Islet of Langerhans (tissue), 1 donor: ENCODE data around the gene UNC13D.
A peak's percentile ranks its signal among the peaks of the same experiment; 100 is the strongest.
"Not testable (repeated sequence)": the region's sequence is repeated elsewhere in the genome, so short reads cannot be mapped to it uniquely, and the experiment has no call there.

ENCODE experiments used
- FAIRE-seq: peaks from one replicate; lab custom pipeline; 2011; peaks lifted over from hg19 to GRCh38; lab: Jason Lieb, UNC

The UNC13D gene

GRCh38 chr17:75874323-75875181 lies 30.3 kb upstream of the UNC13D start:
- no peak for FAIRE-seq

- no peak for FAIRE-seq
Measured at GRCh38 chr17:75873587-75874322, 29.6 kb upstream of the UNC13D start.

- no peak for FAIRE-seq
Measured at GRCh38 chr17:75872434-75873351, 28.5 kb upstream of the UNC13D start.

GRCh38 chr17:75870228-75870627 lies 26.0 kb upstream of the UNC13D start:
- not testable (repeated sequence) for FAIRE-seq

GRCh38 chr17:75869282-75870141 lies 25.3 kb upstream of the UNC13D start:
- FAIRE-seq = no peak

GRCh38 chr17:75868730-75869281 lies 24.6 kb upstream of the UNC13D start:
- not testable (repeated sequence) for FAIRE-seq

GRCh38 chr17:75865404-75866188 lies 21.4 kb upstream of the UNC13D start:
- not testable (repeated sequence) for FAIRE-seq

GRCh38 chr17:75864887-75865286 lies 20.7 kb upstream of the UNC13D start:
- not testable (repeated sequence) for FAIRE-seq

- no peak for FAIRE-seq
Measured at GRCh38 chr17:75864448-75864871, 20.3 kb upstream of the UNC13D start.

GRCh38 chr17:75861927-75862317 lies 17.7 kb upstream of the UNC13D start:
- FAIRE-seq = no peak

- not testable (repeated sequence) for FAIRE-seq
Measured at GRCh38 chr17:75859358-75859757, 15.2 kb upstream of the UNC13D start.

GRCh38 chr17:75856062-75856756 lies 12.0 kb upstream of the UNC13D start:
- no peak for FAIRE-seq

GRCh38 chr17:75855310-75856061 lies 11.3 kb upstream of the UNC13D start, which contains the start of gene WBP2:
WBP2 (minus strand) TSS chr17:75855335; CDS start chr17:75855297, 38 bp downstream.
- peak; percentile 80 for FAIRE-seq

GRCh38 chr17:75854881-75855309 lies 10.7 kb upstream of the UNC13D start:
- FAIRE-seq = no peak

GRCh38 chr17:75854101-75854748 lies 10.0 kb upstream of the UNC13D start:
- no peak for FAIRE-seq

- FAIRE-seq = no peak
Measured at GRCh38 chr17:75853433-75853832, 9.2 kb upstream of the UNC13D start.

- FAIRE-seq = not testable (repeated sequence)
Measured at GRCh38 chr17:75851693-75851991, 7.4 kb upstream of the UNC13D start.
